HG02763 (cell line): Measurements from ENCODE around the gene TECR.
A peak's percentile ranks its signal among the peaks of the same experiment; 100 is the strongest.
"Not testable (repeated sequence)": the region's sequence is repeated elsewhere in the genome, so short reads cannot be mapped to it uniquely, and the experiment has no call there.

Source experiments
- ATAC-seq: cut with Tn5 transposase; IDR thresholded peaks from one replicate; pipeline ENCODE4 v1.9.1; 2021; ENCODE audit warnings: mild to moderate bottlenecking, moderate library complexity; ENCODE audit not compliant: unreplicated experiment

The TECR gene

DNA sequence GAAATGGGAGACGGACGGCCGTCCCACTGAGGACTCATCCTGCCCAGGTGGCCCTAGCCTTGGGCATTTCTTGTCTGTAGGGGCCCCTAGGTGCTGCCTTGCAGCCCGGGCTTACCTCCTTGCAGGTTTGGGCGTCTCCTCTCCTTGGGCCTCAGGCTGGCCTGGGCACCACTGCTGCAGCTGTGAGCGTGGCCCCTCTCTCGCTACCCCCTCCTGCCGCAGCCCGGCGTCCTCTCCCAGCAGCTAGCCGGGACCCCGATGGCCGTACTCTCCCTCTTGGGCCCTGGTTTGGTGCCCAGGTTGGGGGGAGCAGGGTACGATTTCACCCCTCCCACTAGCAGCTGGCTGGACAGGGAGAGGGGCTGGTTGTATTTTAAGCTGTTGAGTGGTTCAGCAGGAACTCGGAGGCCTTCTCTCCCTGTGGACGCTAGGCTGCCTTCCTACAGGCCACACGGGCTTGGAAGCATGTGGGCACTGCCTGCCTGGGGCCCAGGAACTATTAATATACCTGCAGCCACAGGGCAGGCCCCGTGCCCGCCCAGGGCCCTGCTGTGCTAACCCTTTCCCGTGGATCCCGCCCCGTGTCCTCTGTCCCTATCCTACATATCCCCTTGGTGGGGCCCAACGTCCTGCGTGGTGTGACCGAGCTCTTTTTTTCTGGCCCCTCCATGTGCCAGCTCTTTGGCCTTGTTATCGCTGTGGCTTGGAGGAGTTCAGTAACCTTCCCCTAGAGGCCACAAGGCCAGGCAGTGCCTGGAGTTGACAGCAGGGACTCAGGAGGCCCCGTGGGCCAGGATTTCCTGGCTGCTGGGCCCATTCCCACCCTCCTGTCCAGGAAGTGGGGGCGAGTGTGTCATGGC lies 30.8 kb downstream of the TECR start:
- no peak for ATAC-seq

DNA sequence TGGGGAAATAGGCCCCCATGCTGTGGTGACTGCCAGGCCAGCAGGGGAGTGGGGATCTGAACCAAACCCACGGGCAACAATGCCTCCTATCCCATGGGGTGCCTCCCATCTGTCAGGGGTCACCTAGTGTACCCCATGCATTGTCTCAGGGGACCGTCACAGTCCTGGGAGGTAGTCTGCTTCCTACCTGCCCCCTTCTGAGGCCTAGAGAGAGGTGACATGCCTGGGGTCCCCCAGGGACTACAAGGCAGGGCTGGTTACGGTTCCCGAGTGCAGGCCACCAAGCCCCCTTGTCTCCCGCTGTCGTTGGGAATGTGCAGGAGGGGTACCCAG lies 31.3 kb downstream of the TECR start:
- ATAC-seq = no peak

GRCh38 chr19:14561249-14561648 lies 31.9 kb downstream of the TECR start:
- ATAC-seq = no peak

DNA sequence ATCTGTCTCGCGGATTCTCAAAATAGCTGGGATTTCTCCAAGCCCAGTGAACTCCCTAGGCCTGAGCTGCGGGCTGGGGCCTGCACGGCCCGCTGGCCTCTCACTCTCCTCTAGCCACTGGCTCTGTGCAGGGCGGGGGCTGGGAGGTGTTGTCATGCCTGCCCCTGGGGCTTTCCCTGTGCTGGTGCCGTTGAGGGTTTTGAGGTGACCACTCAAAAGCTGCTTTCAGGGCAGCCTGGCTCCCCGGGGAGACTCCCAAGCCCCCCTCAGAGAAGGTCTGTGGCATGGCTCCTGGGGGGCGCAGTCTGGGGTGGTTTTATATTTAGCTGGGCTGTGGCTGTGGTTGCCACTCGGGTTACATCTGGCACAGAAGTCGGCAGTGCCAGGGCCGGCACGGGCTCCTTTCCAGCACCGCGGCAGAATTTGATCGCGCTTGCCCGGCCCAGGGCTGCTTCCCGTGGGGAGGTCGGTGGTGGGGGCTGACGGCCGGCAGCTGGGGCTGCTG lies 32.5 kb downstream of the TECR start:
- no peak for ATAC-seq

- ATAC-seq = no peak
Measured at GRCh38 chr19:14562660-14563589, 33.5 kb downstream of the TECR start.

GRCh38 chr19:14563590-14563926 lies 34.2 kb downstream of the TECR start:
- no peak for ATAC-seq

GRCh38 chr19:14563989-14564651 lies 34.7 kb downstream of the TECR start:
- no peak for ATAC-seq

GRCh38 chr19:14564652-14565297 lies 35.4 kb downstream of the TECR start:
- ATAC-seq = not testable (repeated sequence)

GRCh38 chr19:14565298-14565679 lies 35.9 kb downstream of the TECR start:
- ATAC-seq = no peak

DNA sequence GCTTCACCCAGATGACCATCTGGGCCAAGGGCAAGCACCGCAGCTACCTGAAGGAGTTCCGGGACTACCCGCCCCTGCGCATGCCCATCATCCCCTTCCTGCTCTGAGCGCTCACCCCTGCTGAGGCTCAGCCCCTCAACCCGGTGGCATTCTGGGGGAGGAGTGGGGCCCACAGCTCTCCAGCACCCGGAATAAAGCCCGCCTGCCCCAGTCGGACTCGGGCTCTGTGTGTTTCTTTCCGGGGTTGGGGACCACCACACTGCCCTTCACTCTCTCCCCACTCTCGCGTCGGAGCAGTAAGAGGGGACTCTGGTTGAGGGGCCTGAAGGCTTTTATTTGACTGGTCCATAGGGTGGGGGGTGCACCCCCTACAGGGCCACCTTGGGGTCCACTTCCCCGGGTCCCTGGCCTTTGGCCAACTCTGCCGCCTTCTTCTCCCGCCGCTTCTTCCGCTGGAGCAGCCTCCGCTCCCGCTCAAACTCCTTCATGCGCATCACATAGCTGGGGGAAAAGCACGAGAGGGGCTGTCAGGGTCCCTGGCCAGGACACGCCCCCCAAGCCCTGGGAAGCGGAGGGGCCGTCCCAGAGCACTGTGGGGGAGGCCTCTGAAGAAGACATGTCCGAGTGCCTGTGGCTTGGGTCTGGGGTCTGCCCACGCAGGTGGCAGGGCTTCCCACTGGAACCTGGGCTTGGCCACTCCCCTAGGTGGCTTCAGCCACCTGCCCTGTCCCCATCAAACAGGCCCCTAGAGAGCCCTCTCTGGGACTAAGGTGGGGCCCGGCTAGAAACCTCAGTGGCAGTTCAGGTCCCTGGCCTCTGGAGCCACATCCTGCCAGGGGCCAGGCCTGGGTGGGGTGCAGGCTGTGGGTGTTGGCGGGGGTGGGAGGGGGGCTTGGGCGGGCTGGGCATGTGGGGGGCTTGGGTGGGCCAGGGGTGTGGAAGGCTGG lies 36.6 kb downstream of the TECR start:
- no peak for ATAC-seq

DNA sequence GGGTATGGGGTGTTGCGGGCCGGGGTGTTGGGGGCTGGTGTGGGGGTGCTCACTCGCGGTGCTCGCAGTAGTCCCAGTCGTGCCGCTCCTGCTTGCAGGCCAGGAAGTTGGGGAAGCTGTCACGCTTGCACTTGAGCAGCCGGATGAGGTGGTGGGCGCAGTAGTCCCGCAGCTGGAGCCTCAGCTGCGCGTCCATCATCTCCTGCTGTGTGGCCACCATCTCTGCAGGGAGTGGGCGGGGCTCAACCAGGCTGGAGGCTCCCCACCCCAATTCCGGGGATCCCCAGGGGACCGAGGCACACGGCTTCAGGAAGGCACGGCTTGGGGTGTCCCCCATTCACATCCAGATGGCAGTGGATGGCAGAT lies 37.3 kb downstream of the TECR start:
- ATAC-seq = no peak

- ATAC-seq = no peak
Measured at GRCh38 chr19:14567079-14567478, 37.7 kb downstream of the TECR start.

GRCh38 chr19:14570864-14571527 lies 41.6 kb downstream of the TECR start:
- no peak for ATAC-seq

DNA sequence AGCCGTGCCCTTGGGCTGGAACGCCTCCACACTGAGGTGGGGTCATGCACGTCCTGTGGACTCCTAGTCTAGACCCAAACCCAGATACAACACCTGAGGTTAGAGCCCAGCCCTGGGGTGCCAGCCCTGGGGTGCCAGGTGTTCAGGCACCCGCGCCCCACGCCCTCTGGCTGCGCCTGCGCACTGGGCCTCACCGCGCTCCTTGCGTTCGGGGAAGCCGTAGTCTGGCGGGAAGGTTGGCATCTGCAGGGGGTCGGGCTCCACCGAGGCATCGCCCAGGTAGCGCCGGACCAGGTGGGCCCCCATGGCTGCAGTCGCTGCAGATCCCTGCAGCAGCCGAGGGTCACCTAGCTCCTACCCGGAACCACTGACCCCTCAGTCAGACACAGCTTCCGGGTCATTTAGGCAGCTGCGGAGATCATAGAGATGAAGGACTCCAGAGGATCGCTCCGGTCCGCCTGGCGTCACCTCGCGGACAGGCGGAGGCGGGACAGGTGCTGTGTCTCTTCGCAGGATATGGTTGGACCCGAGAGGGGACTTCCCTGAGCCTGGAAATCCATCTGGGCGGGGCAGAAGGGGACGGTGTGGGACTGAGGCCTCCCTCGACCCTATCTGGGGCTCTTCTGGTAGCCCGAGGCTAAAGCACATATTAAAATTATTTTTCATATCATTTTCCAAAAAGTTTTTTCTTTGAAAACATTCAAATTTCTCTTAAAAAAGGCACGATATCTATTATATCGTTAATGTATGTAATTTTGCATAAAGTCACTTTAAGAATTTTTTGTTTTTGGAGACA lies 42.5 kb downstream of the TECR start, which contains the start of gene NDUFB7:
NDUFB7 (minus strand) TSS at position 372 of the 796 bp plus-strand sequence; CDS start at position 306, 66 bp downstream.
- ATAC-seq = peak; percentile 82

- no peak for ATAC-seq
Measured at GRCh38 chr19:14575428-14575980, 46.1 kb downstream of the TECR start.

- ATAC-seq = no peak
Measured at GRCh38 chr19:14576363-14576762, 47.0 kb downstream of the TECR start.

DNA sequence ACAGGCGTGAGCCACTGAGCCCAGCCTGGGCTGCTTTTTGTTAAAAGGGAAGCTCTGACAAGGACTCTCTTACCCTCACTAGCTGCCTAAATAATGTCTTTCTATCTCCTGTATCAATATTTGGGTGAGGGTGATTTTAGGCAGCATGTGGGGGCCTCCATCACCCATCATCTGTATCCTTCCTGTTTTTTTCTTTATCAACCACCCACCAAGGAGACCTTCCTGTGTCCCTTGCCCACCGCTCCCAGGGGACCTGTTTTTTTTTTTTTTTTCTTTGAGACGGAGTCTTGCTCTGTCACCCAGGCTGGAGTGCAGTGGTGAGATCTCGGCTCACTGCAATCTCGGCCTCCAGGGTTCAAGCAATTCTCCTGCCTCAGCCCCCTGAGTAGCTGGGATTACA lies 47.9 kb downstream of the TECR start:
- no peak for ATAC-seq

GRCh38 chr19:14577885-14578427 lies 48.6 kb downstream of the TECR start:
- no peak for ATAC-seq
